Gastrocnemius medialis (tissue), 4 donors: ENCODE data around the gene TRIM41.

Source experiments
- POLR2A ChIP-seq, 2 donors: fragments of 450-650 bp; IDR thresholded peaks; one replicate each; pipeline ENCODE4 v1.6.1; 2017; ENCODE audit warnings: antibody characterized with exemption in 2 of 2, mild to moderate bottlenecking in 2 of 2, moderate library complexity in 2 of 2
- TF ChIP-seq, protein P1 (sequence below), 5 experiments: fragments of 450-650 bp in 3 of 5; fragments of 200-600 bp in 2 of 5; sonication (generic) in 2 of 5; IDR thresholded peaks in 4 of 5; conservative IDR thresholded peaks in 1 of 5; 1 replicate in 4 of 5; 2 replicates in 1 of 5; pipeline ENCODE4 v1.5.1; 2016 to 2019; ENCODE audit warnings: antibody characterized with exemption in 5 of 5, mild to moderate bottlenecking in 3 of 5, moderate library complexity in 3 of 5

DNA sequence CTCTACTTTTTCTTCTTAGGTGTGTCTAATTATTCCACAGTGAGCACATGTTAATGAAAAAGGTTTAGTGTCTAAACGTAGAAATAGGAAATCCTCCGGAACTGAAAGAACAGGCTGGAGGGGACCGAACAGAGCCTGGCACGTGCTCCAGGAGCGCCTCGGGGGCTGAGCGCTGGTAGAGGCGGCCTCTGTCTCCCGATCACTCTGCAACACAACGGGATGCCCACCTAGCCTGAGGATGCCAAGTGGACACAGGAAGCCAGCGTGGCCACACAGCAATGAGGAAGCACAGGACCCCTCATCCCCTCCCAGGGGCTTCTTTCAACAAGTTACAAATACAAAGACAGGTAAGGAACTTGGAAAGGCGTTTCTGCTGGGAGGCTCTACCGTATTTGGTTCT is 37.5 kb upstream of the TRIM41 start:
- TF ChIP-seq, protein P1, sequence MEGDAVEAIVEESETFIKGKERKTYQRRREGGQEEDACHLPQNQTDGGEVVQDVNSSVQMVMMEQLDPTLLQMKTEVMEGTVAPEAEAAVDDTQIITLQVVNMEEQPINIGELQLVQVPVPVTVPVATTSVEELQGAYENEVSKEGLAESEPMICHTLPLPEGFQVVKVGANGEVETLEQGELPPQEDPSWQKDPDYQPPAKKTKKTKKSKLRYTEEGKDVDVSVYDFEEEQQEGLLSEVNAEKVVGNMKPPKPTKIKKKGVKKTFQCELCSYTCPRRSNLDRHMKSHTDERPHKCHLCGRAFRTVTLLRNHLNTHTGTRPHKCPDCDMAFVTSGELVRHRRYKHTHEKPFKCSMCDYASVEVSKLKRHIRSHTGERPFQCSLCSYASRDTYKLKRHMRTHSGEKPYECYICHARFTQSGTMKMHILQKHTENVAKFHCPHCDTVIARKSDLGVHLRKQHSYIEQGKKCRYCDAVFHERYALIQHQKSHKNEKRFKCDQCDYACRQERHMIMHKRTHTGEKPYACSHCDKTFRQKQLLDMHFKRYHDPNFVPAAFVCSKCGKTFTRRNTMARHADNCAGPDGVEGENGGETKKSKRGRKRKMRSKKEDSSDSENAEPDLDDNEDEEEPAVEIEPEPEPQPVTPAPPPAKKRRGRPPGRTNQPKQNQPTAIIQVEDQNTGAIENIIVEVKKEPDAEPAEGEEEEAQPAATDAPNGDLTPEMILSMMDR (IDR thresholded peaks at IDR 0.05 in 4 of 5, conservative IDR thresholded peaks at IDR 0.05 in 1 of 5): no peak
- TF ChIP-seq POLR2A (IDR thresholded peaks at IDR 0.05): no peak
